AG09319 (cell line): ENCODE data around the gene WDR64.
"Not testable (repeated sequence)": the region's sequence is repeated elsewhere in the genome, so short reads cannot be mapped to it uniquely, and the experiment has no call there.

ENCODE experiments used
- DNase-seq: peaks from one replicate; pipeline ENCODE4 v3.0.0-alpha.2; 2010; ENCODE audit warnings: low read depth; ENCODE audit errors: extremely low read depth
- TF ChIP-seq, protein P1 (sequence below): IDR thresholded peaks from 2 replicates; pipeline ENCODE4 v1.5.1; 2011; ENCODE audit warnings: low read depth, mild to moderate bottlenecking, inconsistent platforms, low read length, moderate library complexity

WDR64 gene

DNA sequence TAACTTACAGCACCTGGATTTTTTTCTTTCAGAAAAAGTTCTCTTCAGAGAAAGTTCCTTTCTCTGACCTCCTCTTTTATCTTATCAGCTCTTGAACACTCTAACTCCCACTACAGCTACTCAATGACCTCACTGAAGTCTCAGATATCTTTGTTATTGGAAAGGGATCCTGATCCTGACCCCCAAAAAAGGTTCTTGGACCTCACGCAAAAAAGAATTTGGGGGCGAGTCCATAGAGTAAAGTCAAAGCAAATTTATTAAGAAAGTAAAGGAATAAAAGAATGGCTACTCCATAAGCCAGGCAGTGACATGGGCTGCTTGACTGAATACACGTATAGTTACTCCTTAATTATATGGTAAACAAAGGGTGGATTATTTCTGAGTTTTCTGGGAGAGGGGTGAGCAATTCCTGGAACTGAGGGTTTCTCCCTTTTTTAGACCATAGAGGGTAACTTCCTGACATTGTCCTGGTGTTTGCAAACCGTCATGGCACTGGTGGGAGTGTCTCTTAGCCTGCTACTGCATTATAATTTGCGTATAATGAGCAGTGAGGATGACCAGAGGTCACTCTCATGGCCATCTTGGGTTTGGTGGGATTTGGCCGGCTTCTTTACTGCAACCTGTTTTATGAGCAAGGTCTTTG is 44.2 kb downstream of the WDR64 start:
- DNase-seq = no peak

DNA sequence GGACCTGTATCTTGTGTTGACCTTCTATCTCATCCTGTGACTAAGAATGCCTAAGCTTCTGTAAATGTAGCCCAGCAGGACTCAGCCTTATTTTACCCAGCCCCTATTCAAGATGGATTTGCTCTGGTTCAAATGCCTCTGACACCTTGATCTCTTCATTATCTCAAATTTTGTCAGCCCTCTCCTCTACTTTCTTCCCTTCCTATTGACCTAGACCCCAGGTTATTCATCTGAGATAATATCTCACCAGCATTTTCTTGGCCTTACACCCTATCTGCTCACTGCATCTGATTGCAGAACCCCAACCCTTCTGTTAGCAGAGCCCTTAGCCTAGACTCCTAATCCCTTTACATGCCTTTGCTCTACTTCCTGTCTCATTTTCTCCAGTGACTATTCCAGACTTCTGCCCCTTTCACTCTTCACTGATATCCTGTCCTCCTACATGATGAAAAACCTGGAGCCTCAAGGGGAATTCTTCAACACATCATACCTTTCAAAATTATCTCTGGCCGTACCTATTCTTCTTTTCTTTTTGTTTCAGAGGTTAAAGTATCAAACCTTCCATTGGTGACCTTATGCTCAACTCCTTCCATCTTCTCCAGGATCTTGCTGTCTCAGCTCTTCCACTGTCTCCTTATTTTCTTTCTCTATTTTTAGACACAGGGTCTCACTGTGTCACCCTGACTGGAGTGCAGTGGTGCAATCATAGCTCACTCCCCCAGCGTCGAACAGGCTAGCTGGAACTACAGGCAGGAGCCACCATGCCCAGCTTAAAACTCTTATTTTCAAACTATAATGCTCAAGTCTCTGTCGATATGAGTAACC is 44.9 kb downstream of the WDR64 start:
- TF ChIP-seq, protein P1, sequence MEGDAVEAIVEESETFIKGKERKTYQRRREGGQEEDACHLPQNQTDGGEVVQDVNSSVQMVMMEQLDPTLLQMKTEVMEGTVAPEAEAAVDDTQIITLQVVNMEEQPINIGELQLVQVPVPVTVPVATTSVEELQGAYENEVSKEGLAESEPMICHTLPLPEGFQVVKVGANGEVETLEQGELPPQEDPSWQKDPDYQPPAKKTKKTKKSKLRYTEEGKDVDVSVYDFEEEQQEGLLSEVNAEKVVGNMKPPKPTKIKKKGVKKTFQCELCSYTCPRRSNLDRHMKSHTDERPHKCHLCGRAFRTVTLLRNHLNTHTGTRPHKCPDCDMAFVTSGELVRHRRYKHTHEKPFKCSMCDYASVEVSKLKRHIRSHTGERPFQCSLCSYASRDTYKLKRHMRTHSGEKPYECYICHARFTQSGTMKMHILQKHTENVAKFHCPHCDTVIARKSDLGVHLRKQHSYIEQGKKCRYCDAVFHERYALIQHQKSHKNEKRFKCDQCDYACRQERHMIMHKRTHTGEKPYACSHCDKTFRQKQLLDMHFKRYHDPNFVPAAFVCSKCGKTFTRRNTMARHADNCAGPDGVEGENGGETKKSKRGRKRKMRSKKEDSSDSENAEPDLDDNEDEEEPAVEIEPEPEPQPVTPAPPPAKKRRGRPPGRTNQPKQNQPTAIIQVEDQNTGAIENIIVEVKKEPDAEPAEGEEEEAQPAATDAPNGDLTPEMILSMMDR = no peak
- no peak for DNase-seq

More for the DNA sequence above, 44.2 kb downstream of the WDR64 start:
- TF ChIP-seq, protein P1 = no peak

DNA sequence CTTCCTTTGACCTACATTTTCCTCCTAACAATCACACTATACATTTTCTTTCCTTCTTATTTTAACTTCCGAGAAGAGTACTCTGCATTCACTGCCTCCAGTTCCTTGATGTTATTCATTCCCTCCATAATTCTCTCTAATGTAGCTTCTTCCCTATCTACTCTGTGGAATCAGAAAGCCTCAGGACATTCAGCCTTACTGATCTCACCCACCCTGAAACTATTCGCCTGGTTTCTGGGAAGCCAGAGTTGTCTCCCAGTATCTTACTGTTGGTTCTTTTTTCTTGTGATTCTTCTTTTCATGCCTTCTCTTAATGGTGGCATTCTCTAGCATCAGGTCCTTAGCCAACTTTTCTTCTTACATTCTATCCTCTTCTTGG is 45.5 kb downstream of the WDR64 start:
- DNase-seq = no peak
- TF ChIP-seq, protein P1 = no peak

DNA sequence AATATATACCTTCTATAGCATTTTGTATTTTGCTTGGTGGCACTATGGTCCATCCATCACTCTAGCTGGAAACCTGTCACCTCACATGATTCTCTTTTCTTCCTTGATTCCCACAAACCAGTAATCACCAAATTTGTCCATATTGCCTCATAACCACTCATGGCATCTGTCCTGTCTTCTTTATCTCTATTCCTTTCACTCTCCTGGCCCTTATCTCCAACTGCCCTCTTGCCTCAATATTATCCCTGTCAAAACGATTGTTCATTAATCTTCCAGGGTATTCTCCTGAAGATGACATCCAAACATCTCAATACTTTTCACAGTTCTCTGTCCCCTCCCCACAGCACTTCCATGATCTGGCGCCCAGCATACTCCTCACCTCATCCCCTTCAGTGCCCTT is 46.1 kb downstream of the WDR64 start:
- no peak for DNase-seq
- TF ChIP-seq, protein P1 = no peak

DNA sequence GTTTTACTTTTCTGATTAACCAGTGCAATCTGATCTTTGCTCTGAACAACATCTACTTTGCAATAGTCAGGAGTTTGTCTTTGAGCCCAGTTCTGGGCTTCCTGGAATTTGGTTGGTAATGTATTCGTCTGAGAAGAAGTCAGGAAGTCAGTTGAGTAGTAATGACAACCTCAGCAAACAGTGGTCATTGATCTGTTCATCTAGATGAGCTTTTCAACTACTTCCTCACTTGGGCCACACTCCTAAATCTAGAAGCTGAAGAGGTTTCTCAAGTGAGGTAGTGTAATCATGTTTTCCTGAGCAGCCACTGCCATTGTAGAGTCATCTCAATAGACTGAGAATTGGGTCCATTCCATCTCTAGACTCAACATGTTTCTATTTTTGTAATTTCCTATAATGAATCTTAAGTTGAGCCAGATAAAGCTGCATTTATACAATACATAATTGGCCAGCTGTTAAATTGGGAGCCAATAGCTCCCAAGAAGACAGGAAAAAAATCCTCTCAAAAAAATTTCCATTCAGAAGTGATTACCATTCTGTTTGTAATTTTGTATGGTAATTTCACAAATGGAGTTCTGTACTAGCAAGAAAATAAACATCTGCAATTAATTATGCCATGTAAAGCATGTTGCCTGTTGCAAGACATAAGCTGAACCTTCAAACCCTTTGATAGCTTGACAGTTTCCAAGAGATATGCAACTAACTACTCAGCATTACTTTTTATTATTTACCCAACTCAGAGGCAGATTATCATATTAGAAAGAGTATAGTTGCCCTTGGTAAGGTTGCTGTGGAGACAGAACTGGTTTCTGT is 49.6 kb downstream of the WDR64 start:
- TF ChIP-seq, protein P1 = no peak
- DNase-seq = peak; percentile 49

DNA sequence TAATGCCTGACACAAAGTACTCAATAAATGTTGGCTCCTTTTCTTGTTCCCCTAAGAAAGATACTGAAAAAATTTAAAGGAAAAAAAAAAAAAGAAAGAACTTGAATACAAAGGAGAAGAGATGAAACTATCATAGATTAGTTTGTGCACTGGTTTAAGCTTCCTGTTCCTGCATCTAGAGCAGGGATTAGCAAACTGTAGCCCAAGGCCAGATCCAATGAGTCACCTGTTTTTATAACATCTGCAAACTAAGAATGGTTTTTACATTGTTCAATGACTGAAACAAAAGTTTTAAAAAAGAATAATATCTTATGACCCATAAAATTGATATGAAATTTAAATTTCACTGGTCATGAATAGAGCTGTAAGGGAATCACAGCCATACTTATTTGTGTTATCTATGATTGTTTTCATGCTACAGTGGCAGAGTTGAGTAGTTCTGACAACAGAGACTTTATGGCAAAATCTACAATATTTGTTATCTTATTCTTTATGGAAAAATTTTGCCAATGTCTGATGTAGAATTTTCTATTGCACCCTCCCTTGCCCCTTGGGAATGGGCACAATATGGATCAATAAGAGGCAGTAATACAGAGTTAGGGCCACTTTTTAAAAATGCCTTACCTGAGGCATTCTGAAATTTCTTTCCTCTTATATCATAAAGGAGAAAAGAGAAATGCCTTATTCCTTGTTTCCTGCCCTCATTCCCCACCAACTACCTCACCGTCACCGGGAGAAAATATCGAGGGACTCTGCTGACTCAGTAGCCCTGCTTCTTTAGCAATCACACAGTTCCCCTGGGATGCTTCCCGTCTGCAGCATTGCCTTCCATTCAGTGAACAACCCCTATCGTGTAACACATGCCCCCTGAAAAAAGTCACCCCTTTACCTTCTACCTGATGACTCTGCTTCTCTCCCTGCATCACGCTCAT is 50.6 kb downstream of the WDR64 start:
- TF ChIP-seq, protein P1 = no peak
- DNase-seq = peak; percentile 15

DNA sequence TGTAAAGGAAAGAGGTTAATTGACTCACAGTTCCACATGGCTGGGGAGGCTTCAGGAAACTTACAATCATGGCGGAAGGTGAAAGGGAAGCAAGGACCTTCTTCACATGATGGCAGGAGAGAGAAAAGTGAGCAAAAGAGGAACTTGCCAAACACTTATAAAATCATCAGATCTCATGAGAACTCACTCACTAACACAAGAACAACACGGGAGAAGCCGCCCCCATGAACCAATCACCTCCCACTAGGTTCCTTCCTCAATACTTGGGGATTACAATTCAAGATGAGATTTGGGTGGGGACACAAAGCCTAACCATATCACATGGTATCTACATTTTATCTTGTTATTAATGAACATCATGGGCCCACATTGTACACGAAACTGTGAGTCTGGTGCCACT is 51.7 kb downstream of the WDR64 start:
- not testable (repeated sequence) for DNase-seq
